Mesothelial cell of epicardium (in vitro differentiated cells): ENCODE results near the gene KMO. TPM values are rescaled to one million over a fixed set of nuclear protein-coding genes. Genes with fewer than 3 reads are reported as not detected.

Experiments
- DNase-seq, 2 experiments: peaks; one replicate each; pipeline ENCODE4 v3.0.0; 2021; ENCODE audit warnings: low spot score in 2 of 2; ENCODE audit not compliant: unreplicated experiment in 2 of 2
- H3K27ac Mint-ChIP-seq: 2 replicates; pipeline ENCODE4 v1.8.0; 2021; ENCODE audit warnings: mixed read lengths
- H3K27me3 Mint-ChIP-seq: 2 replicates; pipeline ENCODE4 v1.8.0; 2021; ENCODE audit warnings: low read depth, mixed read lengths
- H3K36me3 Mint-ChIP-seq: 2 replicates; pipeline ENCODE4 v1.8.0; 2021; ENCODE audit warnings: mixed read lengths
- H3K4me1 Mint-ChIP-seq: 2 replicates; pipeline ENCODE4 v1.8.0; 2021; ENCODE audit warnings: mixed read lengths
- H3K4me3 Mint-ChIP-seq: 2 replicates; pipeline ENCODE4 v1.8.0; 2021; ENCODE audit warnings: mild to moderate bottlenecking, moderate library complexity, mixed read lengths
- H3K9me3 Mint-ChIP-seq: 2 replicates; pipeline ENCODE4 v1.8.0; 2021; ENCODE audit warnings: mixed read lengths
- CTCF ChIP-seq: fragments of 200-600 bp; sonication (generic); IDR thresholded peaks from one replicate; pipeline ENCODE4 v1.5.0; 2021; ENCODE audit warnings: antibody characterized with exemption; ENCODE audit not compliant: unreplicated experiment
- total RNA-seq: library from RNA; stranded (reverse); gene quantifications from 3 replicates; pipeline ENCODE4 v1.2.1, GENCODE V29; 2021

The KMO gene
- total RNA-seq, 1 donor from 2014 or later: not detected

- TF ChIP-seq CTCF: no peak
- H3K27ac Mint-ChIP-seq: peak overlapping the region; percentile 93
- no peaks in the 10 kb centered on the region for H3K27me3 Mint-ChIP-seq
- H3K36me3 Mint-ChIP-seq: peaks cover 8% of the 10 kb centered on the region
- no peak overlapping the region for H3K4me3 Mint-ChIP-seq
- no peak for DNase-seq
- no peaks in the 10 kb centered on the region for H3K9me3 Mint-ChIP-seq
- peaks cover 26% of the 10 kb centered on the region for H3K4me1 Mint-ChIP-seq
These were observed 58.5 kb downstream of the KMO start for GRCh38 chr1:241590719-241591118.

- no peaks in the 10 kb centered on the region for H3K27me3 Mint-ChIP-seq
- no peak overlapping the region for H3K4me3 Mint-ChIP-seq
- H3K9me3 Mint-ChIP-seq: no peaks in the 10 kb centered on the region
- peaks cover 26% of the 10 kb centered on the region for H3K4me1 Mint-ChIP-seq
- no peak for TF ChIP-seq CTCF
- peak overlapping the region; percentile 93 for H3K27ac Mint-ChIP-seq
- H3K36me3 Mint-ChIP-seq: peaks cover 8% of the 10 kb centered on the region
- DNase-seq: no peak
These were observed 59.1 kb downstream of the KMO start for GRCh38 chr1:241591317-241591716.

- Mint-ChIP-seq H3K36me3 (peaks cover 8% of the 10 kb centered on the region), H3K27ac (peak overlapping the region; percentile 93), H3K4me1 (peaks cover 26% of the 10 kb centered on the region), H3K27me3 (no peaks in the 10 kb centered on the region), H3K9me3 (no peaks in the 10 kb centered on the region), H3K4me3 (no peak overlapping the region)
- DNase-seq: no peak
- no peak for TF ChIP-seq CTCF
These were observed 59.6 kb downstream of the KMO start for GRCh38 chr1:241591736-241592135.

GRCh38 chr1:241592273-241592958 is 60.2 kb downstream of the KMO start:
- peaks cover 26% of the 10 kb centered on the region for H3K4me1 Mint-ChIP-seq
- H3K36me3 Mint-ChIP-seq: peaks cover 8% of the 10 kb centered on the region
- no peaks in the 10 kb centered on the region for H3K27me3 Mint-ChIP-seq
- no peak overlapping the region for H3K4me3 Mint-ChIP-seq
- TF ChIP-seq CTCF: no peak
- H3K27ac Mint-ChIP-seq: no peak overlapping the region
- no peak for DNase-seq
- H3K9me3 Mint-ChIP-seq: no peaks in the 10 kb centered on the region

GRCh38 chr1:241593186-241593585 is 61.0 kb downstream of the KMO start:
- no peak overlapping the region for H3K4me3 Mint-ChIP-seq
- no peaks in the 10 kb centered on the region for H3K9me3 Mint-ChIP-seq
- TF ChIP-seq CTCF: no peak
- H3K4me1 Mint-ChIP-seq: peaks cover 26% of the 10 kb centered on the region
- DNase-seq: no peak
- H3K27me3 Mint-ChIP-seq: no peaks in the 10 kb centered on the region
- H3K27ac Mint-ChIP-seq: no peak overlapping the region
- peaks cover 8% of the 10 kb centered on the region for H3K36me3 Mint-ChIP-seq

GRCh38 chr1:241596633-241597032 is 64.5 kb downstream of the KMO start:
- peaks cover 14% of the 10 kb centered on the region for H3K36me3 Mint-ChIP-seq
- no peak for DNase-seq
- TF ChIP-seq CTCF: no peak
- peaks cover 8% of the 10 kb centered on the region for H3K4me1 Mint-ChIP-seq
- H3K4me3 Mint-ChIP-seq: no peak overlapping the region
- no peaks in the 10 kb centered on the region for H3K9me3 Mint-ChIP-seq
- H3K27ac Mint-ChIP-seq: no peak overlapping the region
- no peaks in the 10 kb centered on the region for H3K27me3 Mint-ChIP-seq
